Measurements from ENCODE around the gene RAB44.

The RAB44 gene

DNA sequence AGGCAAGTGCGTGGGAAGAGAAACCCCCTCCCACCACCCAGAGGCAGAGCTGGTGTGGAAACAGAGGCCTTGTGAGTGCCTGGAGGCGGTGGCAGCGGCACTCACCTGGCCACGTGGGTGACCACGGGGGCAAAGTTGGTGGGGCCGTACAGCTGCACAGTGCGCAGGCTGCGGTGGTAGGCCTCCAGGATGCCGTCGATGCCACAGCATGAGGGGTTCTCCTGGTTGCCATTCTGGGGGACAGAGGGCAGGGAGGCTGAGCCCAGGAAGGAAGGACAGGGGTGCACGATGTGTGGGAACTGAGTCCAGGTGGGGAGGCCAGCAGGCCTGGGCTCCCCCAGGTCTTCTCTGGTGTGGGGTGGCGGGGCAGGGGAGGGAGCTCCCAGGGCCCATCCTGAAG lies 47.7 kb downstream of the RAB44 start:
- DNase-seq (ENCODE audit: low spot score) = no peak

DNA sequence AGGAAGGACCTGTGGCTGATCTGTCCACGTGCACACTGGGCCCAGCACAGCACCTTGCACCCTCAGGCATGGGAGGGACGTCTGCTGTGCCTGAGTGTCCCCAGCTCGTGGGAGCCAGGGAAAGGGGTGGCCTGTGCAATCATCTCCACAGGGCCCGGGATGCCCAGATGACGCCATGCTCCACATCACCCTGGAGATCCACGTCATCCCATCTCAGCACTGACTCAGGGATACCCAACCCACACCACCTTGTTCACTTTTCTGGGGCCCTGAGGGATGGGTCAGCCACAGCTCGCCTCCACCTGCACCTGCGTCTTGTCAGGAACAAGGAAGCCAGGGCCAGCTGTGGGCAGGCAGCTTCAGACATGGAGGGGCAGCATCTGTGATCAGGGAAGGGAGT lies 48.2 kb downstream of the RAB44 start:
- TF ChIP-seq, protein P1, sequence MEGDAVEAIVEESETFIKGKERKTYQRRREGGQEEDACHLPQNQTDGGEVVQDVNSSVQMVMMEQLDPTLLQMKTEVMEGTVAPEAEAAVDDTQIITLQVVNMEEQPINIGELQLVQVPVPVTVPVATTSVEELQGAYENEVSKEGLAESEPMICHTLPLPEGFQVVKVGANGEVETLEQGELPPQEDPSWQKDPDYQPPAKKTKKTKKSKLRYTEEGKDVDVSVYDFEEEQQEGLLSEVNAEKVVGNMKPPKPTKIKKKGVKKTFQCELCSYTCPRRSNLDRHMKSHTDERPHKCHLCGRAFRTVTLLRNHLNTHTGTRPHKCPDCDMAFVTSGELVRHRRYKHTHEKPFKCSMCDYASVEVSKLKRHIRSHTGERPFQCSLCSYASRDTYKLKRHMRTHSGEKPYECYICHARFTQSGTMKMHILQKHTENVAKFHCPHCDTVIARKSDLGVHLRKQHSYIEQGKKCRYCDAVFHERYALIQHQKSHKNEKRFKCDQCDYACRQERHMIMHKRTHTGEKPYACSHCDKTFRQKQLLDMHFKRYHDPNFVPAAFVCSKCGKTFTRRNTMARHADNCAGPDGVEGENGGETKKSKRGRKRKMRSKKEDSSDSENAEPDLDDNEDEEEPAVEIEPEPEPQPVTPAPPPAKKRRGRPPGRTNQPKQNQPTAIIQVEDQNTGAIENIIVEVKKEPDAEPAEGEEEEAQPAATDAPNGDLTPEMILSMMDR (IDR thresholded peaks at IDR 0.05; ENCODE audit: extremely low read depth, missing control alignments) = no peak
- no peak for DNase-seq (ENCODE audit: low spot score)

More for the DNA sequence above, 47.7 kb downstream of the RAB44 start:
- TF ChIP-seq, protein P1 (IDR thresholded peaks at IDR 0.05; ENCODE audit: extremely low read depth, missing control alignments) = no peak

DNA sequence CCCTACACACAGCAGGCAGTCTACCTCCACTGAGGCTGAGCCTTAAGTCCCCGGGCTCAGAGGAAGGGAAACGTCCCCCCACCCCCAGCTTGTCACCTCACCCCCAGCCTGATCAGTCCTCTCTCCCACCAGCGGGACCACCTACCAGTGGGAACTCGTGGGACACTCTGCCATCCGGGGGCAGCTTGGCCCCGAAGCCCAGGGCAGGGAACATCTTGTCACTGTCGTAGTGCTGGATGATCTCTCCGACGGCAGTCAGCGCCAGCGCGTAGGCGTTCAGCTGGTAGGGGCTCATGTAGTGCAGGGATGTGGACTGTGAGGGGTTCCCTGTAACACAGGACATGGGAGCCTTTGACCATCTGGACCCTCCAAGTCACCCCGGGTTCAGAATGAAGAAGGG lies 48.6 kb downstream of the RAB44 start:
- DNase-seq (ENCODE audit: low spot score) = no peak
- TF ChIP-seq, protein P1 (IDR thresholded peaks at IDR 0.05; ENCODE audit: extremely low read depth, missing control alignments) = no peak

DNA sequence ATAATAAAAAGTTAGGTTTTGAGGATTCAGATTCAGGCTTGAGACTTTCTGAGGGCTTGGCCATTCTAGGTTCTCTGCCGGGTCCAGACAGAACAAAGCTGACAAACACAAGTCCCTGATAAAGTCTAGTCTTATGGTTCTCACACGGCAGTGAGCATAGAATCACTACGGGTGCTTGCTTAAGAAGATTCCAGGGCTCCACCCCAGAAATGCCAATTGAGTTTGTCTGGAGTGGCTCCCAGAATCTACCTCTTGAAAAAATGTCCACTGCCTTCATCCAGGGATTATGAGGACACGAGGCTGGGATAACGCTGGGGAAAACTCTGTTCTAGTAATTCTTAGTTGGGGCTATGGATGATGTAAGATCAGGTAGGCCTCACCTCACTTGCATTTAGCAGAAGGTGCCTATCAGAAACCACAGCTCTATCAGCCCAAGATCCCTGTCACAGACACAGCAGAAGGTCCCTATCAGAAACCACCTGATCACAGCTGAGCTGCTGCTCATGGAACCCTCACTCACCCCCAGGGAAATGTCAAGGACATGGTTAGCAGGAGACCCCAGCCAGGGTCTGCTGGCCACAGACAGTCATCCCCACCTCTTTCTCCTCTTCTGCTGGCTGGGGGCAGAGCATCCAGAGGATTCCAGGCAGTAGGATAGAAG lies 52.3 kb downstream of the RAB44 start:
- TF ChIP-seq, protein P1 (IDR thresholded peaks at IDR 0.05; ENCODE audit: extremely low read depth, missing control alignments) = no peak
- no peak for DNase-seq (ENCODE audit: low spot score)

DNA sequence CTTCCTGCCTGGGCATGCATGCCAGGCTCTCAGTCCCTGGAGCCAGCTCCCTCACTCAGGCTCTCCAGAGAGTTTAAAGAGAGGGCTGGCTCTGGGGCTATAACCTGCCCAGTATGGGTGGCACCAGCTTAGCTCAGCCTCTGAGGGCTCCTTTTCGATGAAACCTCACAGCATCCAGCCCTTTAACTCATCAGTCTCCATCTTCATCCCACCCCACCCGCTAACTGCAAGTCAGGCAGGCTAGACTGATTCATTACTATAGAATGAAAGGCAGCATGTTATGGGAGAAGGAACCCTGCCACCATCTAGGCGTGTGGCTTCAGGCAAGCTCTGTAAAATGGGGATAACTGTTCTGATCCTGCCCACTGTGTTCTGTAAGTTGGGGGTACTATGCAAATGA lies 53.5 kb downstream of the RAB44 start:
- no peak for DNase-seq (ENCODE audit: low spot score)
- TF ChIP-seq, protein P1 (IDR thresholded peaks at IDR 0.05; ENCODE audit: extremely low read depth, missing control alignments) = no peak

DNA sequence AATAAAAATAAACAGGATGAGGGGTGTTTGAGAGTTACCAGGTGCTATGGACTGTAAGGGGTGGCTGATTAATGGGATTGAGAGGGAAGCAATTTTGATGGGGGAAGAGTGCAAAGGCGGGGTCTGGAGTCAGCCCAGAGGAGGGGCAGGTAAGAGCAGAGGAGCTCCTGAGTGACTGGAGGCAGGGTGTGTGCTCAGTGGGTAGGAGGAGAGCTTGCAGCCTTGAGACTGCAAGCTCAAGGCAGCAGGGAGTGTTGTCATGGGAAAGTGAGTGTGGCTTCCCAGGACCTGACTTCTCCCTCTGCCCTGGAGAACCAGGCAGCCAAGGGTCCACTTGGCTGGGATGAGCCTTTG lies 54.2 kb downstream of the RAB44 start:
- DNase-seq (ENCODE audit: low spot score) = no peak
- TF ChIP-seq, protein P1 (IDR thresholded peaks at IDR 0.05; ENCODE audit: extremely low read depth, missing control alignments) = no peak

DNA sequence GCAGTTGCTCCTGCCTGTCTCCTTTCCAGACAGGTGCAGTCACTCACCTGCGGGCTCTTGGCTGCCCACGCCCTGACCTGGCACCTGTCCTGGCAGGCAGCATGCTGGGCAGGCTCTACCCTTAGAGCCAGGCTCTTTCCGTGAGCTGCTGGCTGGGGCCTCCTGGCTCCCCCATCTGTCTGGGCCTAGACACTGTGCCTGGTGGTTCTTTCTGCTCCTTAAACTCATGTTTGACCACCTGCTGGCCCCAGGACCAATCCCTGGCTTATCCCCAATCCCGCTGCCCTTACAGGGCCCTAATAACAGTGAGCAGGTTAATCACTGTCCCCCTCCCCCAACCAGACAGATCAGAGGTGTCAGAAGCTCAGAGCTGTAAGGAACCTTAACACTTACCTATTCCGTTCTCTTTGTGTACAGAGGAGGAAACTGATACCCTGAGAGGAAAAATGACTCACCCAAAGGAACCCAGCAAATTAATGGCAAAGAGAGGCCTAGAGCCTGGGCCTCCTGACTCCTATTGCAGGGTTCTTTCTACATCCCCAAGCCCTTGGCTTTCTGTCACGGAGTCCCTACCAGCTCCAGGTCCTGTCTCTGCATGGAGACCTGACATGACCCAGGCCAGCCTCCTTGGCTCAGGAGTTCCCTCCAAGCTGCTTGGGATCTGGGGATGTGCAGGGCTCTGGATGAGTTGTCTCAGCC lies 54.7 kb downstream of the RAB44 start:
- TF ChIP-seq, protein P1 (IDR thresholded peaks at IDR 0.05; ENCODE audit: extremely low read depth, missing control alignments) = no peak
- DNase-seq (ENCODE audit: low spot score) = no peak
